ENCODE data around the gene UST.

Gene UST

DNA sequence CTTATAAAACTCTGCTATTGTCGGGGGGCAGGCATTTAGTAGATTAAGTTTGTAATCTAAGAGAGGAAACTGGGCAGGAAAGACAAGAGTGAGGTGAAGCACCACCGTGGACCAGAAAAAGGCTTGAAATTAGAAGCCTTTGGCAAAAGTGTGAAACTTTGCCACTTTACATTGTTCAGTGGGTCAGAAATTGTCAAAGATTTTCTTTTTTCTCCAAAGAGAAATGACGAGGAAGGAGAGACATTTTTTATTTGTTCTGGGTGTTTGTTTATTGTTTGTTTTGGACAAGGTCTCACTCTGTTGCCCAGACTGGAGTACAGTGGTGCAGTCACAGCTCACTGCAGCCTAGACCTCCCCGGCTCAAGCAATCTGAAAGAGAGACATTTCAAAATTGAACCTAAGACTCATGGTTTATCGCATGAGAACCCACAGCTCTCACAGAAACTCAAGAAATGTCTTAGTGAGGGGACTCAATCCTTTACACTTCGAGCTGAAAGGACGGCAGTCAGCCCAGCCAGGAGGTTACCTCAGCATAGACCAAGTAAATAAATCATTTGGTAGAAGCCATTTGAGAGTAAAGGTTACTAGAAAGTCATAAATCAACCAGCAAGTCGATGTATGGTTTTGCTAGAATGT lies 307.8 kb downstream of the UST start:
- in situ Hi-C loops (cut with HindIII; ENCODE audit: low sequenced_read_pairs) = no loop called here

DNA sequence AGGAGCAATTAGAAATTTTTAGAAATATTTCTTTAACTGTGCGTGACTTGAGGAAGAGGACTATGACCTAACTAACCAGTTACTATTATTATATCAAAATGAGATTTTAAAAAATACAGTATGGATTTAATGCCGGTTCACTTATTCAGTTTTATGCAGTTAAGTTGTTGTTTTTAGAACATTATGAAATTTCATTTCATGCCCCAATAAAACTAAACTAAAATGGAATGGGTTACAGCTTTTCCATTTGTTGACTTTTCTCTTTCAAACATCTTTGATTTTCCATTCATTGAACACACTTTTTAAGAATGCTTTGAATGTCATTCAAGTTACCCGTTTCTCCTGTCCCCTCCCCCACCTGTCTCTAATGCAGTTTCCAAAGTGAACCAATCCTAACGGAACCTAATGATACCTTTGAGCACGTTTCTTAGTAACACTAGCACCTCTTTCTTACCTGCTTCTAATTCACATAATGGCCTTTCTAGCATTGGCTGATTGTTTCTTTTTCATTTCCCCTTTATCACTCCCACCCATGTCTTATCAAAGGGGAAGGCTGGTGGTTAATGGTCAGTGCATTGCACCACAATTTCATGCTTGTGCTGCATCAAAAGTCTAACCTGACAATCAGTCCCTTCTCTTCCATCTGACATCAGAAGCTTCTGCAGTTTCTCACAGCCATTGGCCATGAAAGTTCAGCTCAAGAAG lies 308.5 kb downstream of the UST start:
- in situ Hi-C loops (cut with HindIII; ENCODE audit: low sequenced_read_pairs) = no loop called here

DNA sequence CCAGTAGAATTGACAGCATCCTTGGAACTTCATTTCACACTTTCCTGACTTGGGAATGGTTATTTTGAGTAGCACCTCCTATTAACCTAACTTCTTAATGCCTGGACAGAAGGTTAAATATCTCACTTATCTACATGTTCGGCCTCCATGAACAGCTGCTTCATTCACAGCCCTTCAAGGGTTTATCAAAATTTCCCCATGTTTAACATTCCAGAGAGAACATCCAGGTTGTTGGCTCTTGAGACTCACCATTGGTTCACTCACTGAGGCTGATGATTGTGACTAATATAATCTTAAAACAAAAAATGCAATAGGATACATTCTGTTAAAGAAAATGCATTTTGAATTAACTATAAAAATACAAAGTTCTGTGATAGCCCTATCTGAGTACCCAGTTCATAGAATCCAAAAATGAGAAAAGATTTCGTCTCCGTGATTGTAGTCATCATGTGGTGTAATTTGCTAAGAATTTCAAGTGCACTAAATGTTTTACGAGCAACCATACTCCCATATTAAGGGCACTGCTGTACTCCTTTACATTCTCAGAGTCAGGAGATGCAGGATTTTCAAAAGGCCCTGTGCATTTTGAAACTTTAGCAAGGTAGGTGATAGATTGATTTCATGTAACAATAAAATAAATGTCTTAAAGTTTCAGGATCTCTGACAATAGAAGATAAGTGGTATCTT lies 310.1 kb downstream of the UST start:
- in situ Hi-C loops (cut with HindIII; ENCODE audit: low sequenced_read_pairs) = no loop called here

DNA sequence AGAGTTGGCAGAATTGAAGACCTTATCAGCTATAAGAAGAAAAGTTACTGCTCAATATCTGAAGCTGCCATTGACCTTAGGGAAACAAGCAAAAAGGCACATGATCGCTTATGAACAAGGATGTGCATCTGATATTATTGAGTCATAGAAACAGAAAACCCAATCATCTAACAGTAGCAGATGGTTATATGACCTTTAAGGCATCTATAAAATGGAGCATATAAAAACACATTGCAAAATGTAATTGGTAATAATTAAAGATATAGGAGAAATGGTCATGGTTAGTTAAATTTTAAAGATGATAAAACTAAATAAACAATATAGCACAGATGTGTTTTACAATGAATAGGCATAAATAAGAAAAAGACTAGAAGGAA lies 310.6 kb downstream of the UST start:
- in situ Hi-C loops (cut with HindIII; ENCODE audit: low sequenced_read_pairs) = no loop called here

DNA sequence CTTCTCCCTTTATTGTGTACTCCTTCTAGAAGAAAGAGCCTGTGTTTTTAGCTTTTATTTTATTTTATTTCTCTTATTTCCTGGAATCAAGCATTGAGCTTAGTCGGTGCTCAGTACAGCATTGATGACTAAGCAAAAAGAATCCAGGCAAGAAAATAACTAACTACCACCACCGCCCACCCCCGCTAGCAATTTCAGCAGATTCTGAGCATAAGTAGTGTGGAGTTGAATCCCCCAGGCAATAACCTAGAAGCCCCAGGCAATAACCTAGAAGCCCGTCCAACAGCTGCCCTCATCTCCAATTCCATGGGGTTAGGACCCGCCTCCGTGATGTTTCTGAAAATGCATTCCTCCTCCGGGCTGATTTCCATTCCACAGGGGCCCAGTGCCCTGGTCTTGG lies 312.7 kb downstream of the UST start:
- in situ Hi-C loops (cut with HindIII; ENCODE audit: low sequenced_read_pairs) = no loop called here

DNA sequence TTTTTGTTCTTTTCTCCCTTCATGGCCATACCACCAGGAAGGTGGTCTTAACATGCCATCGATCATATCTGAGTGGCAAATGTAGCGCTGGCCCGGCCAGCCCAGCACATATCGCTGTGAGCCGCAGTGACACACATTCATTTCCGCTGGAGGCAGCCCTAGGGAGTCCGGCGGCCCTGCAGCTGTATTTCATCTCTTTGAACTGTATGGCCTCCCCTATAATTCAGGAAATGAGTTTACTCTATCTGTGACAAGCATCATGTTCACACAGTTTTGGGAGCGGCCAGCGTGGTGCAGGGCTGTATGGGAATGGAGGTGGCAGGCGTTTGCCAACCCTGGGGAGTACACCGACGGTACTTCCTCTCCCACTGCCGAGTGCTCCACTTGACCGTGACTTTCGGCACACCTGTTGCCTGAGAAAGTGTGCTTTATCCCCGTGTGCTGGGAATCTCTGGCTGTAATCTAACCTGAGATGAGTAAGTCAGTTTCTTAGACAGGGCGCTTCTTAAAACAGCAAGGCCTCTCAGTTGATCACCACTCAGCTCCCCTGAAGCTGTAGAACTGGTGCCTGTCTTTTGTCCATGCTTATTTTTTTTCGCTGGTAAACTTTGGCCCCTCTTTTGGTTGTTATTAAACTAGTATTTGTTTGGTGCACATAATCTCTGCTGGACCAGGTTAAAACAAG lies 313.6 kb downstream of the UST start:
- in situ Hi-C loops (cut with HindIII; ENCODE audit: low sequenced_read_pairs) = no loop called here

DNA sequence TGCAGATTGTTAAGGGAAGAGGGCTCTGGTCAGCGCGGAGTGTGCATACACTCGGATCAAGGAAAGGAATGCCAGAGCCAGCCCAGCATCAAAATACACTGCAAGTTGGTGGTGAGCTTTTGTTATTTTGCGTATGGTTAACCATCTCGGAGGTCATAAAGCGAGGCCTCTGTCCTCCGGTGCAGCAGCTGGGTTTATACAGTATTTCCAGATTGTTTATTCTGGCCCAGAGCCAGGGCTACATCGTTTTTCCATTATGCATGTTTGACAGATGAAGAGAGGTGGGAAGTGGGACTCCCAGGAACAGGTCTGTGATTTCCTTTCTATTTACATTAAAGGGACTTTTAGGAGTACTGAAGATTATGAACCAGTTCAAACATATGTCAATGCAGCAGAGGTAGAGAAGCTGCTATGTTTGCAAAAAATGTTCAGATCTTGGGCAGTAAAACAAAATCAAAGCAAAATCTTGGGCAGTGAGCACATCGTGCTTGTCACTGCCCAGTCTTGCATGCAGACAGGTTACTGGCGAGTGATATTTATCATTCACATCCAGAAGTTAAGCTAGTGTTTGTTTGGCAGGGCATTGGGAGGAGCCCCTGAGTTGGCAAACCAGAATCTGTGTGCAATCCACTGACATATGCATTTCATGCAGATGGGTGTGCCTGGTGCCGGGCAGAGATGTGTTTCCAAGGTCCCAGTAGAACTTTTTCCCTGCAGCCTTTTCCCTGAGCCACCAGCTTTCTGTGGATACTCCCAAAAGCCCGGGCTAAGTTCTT lies 314.3 kb downstream of the UST start:
- in situ Hi-C loops (cut with HindIII; ENCODE audit: low sequenced_read_pairs) = no loop called here

DNA sequence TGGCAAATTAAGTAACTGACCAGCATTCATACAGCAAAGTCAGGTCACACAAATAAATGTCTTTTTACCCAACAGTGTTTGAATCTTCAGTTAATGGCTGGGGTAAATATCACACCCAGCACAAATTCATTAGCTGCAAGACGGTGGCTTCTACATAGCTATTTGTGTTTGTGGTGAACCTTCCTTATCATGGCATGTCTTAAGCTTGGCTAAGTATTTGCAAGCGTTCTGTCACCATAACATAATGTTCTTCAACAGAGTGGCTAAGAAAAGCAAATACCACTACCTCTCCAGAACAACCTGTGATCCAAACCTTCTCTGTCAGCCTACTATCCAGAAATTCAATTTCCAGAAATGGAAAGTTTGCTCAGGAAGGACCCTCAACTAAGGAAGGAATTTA lies 315.1 kb downstream of the UST start:
- in situ Hi-C loops (cut with HindIII; ENCODE audit: low sequenced_read_pairs) = no loop called here

DNA sequence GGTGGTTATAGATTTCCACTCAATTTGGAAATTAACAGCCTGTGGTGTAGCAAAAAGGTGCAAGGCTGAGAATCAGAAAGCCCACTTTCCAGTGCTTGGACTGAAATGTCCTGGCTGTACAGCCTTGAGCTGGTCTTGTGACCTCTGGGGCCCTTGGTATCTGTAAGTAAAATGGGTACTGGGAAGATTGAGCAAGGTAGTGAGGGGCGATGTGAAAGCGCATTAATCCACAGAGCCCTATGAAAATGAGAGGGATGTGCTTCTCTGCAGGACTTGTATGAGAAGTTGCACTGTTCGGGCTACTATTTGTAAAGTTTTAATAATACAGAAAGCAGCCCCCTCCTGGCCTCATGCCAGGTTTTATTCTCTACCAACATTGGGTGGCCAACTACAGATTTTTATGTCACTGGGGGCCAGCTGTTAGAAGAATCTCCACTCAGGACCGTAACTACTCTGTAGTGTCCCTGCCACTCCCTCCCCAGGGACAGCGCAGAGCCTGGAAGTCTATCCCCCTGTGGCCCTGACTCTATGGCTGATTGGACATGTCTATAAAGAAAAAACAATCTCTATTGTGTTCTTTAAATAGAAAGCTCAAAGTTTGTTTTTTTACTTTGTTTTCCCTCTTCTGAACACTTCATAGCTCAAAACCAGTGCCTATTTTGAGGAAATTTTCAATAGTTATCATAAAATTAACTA lies 316.0 kb downstream of the UST start:
- in situ Hi-C loops (cut with HindIII; ENCODE audit: low sequenced_read_pairs) = no loop called here

DNA sequence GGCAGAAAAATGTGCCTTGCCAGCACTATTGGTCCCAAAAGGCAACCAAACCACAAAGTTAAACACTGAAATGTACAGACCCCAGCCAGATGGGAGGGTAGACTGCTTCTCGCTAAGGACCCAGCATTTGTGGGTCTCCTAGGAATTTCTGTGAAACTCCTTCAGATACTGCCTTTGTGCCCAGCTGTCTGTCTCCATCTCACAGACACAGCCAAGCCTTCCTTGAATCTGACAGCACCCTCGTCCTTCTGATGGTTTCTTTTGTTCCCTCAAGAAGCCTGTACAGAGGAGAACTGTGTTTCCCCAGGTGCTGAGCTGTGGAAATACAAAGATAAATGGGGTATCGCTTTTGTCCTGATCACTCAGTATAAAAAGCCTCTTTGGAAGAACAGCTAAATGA lies 316.6 kb downstream of the UST start:
- in situ Hi-C loops (cut with HindIII; ENCODE audit: low sequenced_read_pairs) = no loop called here

DNA sequence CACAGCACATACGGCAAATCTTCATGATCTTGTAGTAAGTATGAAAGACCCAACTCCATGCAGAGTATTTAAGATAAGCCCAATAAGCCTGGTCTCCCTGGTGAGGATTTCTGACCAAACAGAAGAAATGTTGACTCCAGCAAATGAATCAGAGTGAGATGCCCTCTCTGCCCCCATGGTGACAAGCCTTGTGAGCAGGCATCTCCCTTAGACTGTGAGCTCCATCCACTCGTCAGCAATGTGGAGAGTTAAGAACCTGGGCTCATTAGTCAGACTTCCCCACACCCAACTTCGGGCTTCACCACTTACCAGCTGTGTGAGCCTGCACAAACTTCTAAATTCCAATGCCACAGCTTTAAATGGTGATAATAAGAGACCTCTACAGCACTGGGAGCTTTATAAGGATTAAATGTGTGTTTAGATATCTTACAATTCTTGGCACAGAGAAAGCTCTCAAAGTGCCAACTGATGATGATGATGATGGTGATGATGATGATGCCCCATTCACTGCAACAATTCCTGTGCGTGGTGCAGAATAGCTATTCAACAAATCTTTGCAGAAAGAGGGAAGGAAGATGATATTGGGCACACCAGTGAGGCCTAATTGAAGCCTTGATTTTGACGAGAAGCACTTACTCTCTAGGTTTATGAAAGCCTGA lies 317.3 kb downstream of the UST start:
- in situ Hi-C loops (cut with HindIII; ENCODE audit: low sequenced_read_pairs) = no loop called here

DNA sequence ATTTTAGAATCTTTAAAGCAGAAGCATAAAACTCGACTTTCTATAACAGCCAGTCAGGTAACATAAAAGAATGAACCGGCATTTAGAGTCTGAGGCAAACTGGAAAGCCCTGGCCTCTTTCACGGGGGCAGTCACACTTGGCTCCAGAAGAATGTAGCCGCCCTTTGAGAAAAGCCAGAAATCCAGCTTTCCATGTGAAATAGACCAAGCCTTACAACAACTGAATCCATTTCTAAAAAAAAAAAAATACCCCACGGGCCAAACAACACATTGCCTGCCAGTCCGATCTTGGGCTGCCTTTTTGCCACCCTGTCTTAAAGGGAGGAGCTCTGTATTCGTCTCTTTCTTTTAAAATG lies 317.8 kb downstream of the UST start:
- in situ Hi-C loops (cut with HindIII; ENCODE audit: low sequenced_read_pairs) = no loop called here

DNA sequence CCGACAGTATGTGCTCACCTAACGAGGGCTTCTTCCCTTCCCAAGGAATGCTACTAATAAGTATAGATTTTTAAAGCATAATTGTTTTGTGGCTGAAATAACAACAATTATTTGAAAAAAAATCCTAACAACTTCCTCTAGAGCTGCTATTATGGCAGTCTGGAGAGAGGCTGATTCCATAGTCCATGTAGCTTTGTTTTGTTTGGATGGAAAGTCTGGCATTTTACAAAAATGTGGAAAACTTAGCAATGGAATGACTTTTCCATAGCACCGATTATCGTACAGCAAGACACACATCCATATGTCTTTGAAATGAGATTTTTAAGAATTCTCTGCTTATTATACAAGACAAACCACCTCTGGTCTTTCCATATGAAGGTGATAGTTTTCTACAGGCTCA lies 318.3 kb downstream of the UST start:
- in situ Hi-C loops (cut with HindIII; ENCODE audit: low sequenced_read_pairs) = no loop called here

DNA sequence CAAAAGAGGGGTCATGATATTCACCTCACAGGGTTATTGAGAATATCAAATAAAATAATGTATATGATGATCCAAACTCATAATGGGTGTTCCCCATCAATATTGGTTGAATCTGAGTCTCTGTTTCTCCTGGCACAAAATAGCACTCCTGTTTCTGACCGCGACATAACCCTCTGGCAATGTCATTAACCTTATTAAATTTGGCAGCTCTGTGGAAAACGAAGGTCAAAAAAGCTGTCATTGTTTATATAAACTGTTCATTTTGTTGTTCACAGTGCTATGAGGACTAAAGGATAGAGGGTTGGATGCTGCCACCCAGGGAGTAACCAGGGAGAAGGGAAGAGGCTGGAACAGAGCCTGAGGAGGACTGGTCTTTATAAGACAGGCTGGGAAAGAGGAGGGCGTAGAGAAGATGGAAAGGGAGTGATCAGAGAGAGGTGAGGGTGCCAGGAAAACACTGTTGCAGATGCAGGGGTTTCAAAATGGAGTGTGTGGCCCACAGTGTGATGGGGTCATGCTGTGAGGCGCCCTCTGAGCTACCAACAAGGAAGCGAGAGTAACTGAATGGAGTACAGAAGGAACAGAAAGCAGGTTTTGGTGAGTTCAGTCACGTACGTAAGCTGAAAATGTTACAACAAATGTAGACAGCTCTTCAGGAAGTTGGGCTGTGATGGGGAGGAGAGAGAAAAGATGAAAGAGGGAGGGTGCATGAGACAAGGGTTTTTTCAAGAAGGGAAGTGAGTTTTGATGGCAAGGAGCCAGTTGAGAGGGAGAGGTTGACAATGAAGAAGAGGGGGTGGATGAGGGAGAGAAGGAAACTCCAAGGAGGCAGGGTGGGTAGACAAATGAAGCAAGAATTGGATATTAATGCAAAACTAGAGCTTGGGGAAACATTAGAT lies 319.1 kb downstream of the UST start:
- in situ Hi-C loops (cut with HindIII; ENCODE audit: low sequenced_read_pairs) = no loop called here

DNA sequence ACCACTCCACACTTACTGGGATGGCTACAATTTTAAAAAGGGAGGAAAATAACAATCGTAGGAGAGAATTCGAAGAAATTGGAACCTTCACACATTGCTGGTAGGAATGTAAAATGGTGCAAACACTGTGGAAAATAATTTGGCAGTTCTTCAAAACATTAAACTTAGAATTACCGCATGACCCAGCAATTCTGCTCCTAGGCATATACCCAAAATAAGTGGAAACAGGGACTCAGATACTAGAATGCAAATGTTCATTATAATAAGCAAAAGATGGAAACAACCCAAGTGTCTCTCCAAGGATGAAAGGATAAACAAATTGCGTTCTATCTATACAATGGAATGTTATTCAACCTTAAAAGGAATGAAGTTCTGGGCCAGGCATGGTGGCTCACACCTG lies 325.2 kb downstream of the UST start:
- in situ Hi-C loops (cut with HindIII; ENCODE audit: low sequenced_read_pairs) = no loop called here

DNA sequence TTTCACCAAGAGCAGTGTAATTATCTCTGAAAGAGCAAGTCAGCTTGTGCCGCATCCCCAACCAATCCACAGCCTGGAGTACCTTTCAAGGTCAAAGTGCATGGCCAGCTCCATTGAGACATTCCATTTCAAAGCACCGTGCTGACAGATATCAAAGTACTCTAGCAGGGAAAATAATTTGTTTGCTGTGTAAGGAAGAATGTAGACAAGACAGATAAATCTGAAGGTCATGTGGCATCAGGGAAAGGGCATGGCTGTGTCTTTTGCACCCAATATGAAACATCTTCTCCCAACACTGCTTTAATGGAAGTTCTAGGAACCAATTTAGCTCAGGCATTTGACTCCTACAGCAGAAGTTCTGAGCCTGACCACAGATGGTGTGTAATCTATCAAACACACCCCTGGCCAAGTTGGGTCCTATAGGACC lies 328.0 kb downstream of the UST start:
- in situ Hi-C loops (cut with HindIII; ENCODE audit: low sequenced_read_pairs) = loop anchor here (25.0 kb wide), 2 partner anchors 262 to 337 kb away; partner anchors contain the start of gene SUMO4

DNA sequence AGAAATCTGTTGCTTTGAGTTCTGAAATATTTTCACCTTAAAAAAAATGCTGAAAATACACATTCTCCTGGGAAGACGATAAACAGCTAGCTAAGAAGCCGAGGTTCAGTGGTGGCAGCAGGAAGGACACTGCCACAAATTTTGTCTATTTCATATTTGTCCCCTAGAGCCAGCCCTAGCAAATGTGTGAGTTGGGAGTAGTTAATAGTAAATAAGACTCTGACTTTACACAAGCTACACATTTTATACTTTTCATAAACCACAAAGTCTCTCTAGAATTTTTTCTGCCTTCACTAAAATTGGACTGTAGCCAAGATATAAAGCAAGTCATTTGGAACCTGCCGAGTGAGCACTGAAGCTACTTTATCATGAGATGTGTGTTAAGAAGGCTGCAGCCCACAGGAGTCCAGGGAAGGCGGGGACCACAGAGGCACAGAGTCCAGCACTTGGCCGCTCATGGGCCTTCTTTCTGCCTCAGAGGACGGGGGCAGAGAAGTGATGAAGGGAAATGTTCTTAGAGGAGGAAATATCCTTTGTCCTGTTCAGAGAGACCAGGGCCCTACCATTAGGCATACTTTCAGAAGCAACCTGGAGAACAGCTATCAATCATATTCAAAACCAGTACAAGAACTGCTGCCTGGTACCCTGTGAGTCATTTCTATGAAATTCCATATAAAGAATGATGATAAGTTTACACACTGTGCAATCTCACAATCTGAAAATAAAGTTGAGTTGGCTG lies 329.0 kb downstream of the UST start:
- in situ Hi-C loops (cut with HindIII; ENCODE audit: low sequenced_read_pairs) = loop anchor here (25.0 kb wide), 2 partner anchors 262 to 337 kb away; partner anchors contain the start of gene SUMO4

DNA sequence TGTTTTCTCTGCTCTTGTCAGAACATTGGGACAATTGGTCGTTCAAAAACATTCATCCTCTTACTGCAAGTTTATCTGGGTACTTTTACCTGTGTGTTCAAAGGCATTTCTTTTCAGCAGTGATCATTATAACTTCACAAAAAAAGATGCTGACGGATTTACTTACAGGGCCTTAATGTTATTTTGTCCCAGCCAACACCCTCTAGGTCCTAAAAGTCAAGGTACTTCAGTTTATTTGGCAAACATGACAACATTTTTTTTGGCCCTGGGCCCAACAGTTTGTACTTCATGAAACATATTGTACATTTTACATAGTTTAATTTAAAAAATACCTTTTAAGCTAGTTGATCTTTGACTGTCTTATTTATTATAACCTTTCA lies 329.5 kb downstream of the UST start:
- in situ Hi-C loops (cut with HindIII; ENCODE audit: low sequenced_read_pairs) = loop anchor here (25.0 kb wide), 2 partner anchors 261 to 336 kb away; partner anchors contain the start of gene SUMO4

Data from DLD1 (cell line).